T-cell (primary cell): Measurements from ENCODE around the gene UCHL1. TPM values are rescaled to one million over a fixed set of nuclear protein-coding genes. Genes with fewer than 3 reads are reported as not detected.
A peak's percentile ranks its signal among the peaks of the same experiment; 100 is the strongest.

ENCODE experiments used
- ATAC-seq, 4 experiments: fragments of 200-7000 bp in 3 of 4; fragments of 150-1000 bp in 1 of 4; cut with Tn5 transposase; replicated peaks in 1 of 4; 1 replicate in 3 of 4; 2 replicates in 1 of 4; pipeline ENCODE4 v1.10.0; 2021; ENCODE audit warnings: moderate library complexity in 3 of 4, mild to moderate bottlenecking in 2 of 4, moderate number of reproducible peaks in 1 of 4
- CTCF ChIA-PET, 2 donors: fragments of 300-600 bp; sonication (Branson Sonifier 250); formaldehyde crosslinking; loops; one replicate each; lab custom pipeline; 2022; ENCODE audit warnings: antibody characterized with exemption in 2 of 2; lab: Charles Lee
- POLR2A ChIA-PET, 2 donors: fragments of 300-600 bp; sonication (Branson Sonifier 250); formaldehyde crosslinking; loops; one replicate each; lab custom pipeline; 2022; ENCODE audit warnings: antibody characterized with exemption in 2 of 2; lab: Charles Lee
- DNase-seq, 35 experiments: peaks; one replicate each; pipeline versions ENCODE4 v3.0.0 to v3.0.0-alpha.2; 2013 to 2023
- H3K27ac ChIP-seq: one replicate; pipeline ENCODE4 v1.5.1; 2013; ENCODE audit warnings: low read length
- H3K27me3 ChIP-seq, 2 experiments: replicated peaks in 1 of 2; 1 replicate in 1 of 2; 2 replicates in 1 of 2; pipeline versions ENCODE4 v1.6.1 to v1.7.0; 2013; ENCODE audit warnings: low read length in 1 of 2, mixed read lengths in 1 of 2; ENCODE audit not compliant: control insufficient read depth in 2 of 2, insufficient read depth in 2 of 2; ENCODE audit errors: extremely low read depth in 1 of 2
- H3K36me3 ChIP-seq, 2 donors: 1 replicate in 1 of 2; 2 replicates in 1 of 2; pipeline versions ENCODE4 v1.6.1 to v1.7.0; 2013; ENCODE audit warnings: low read length in 1 of 2; ENCODE audit not compliant: control insufficient read depth in 2 of 2, insufficient read depth in 1 of 2; ENCODE audit errors: extremely low read depth in 1 of 2
- H3K4me1 ChIP-seq, 2 experiments: 1 replicate in 1 of 2; 2 replicates in 1 of 2; pipeline versions ENCODE4 v1.6.1 to v1.7.0; 2013; ENCODE audit warnings: low read length in 2 of 2, mixed read lengths in 1 of 2; ENCODE audit not compliant: insufficient read depth in 2 of 2, control insufficient read depth in 1 of 2; ENCODE audit errors: extremely low read depth in 1 of 2
- H3K4me3 ChIP-seq, 2 donors: 1 replicate in 1 of 2; 2 replicates in 1 of 2; pipeline versions ENCODE4 v1.5.1 to v1.7.0; 2013; ENCODE audit warnings: mild to moderate bottlenecking in 2 of 2, low read length in 1 of 2, moderate library complexity in 1 of 2; ENCODE audit not compliant: control insufficient read depth in 1 of 2; ENCODE audit errors: extremely low read depth in 1 of 2
- H3K9me3 ChIP-seq: 2 replicates; pipeline ENCODE4 v1.7.0; 2013
- H3K27ac Mint-ChIP-seq, 2 donors: one replicate each; pipeline ENCODE4 v1.8.0; 2020 to 2021; ENCODE audit warnings: mild to moderate bottlenecking in 2 of 2, mixed read lengths in 2 of 2
- H3K27me3 Mint-ChIP-seq, 2 donors: one replicate each; pipeline ENCODE4 v1.8.0; 2021 to 2022; ENCODE audit warnings: mixed read lengths in 2 of 2
- H3K36me3 Mint-ChIP-seq: one replicate; pipeline ENCODE4 v1.8.0; 2021; ENCODE audit warnings: mixed read lengths
- H3K4me1 Mint-ChIP-seq, 3 donors: one replicate each; pipeline ENCODE4 v1.8.0; 2020 to 2022; ENCODE audit warnings: mixed read lengths in 3 of 3, mild to moderate bottlenecking in 1 of 3
- H3K4me3 Mint-ChIP-seq, 3 donors: one replicate each; pipeline ENCODE4 v1.8.0; 2020 to 2022; ENCODE audit warnings: mild to moderate bottlenecking in 3 of 3, mixed read lengths in 3 of 3, moderate library complexity in 3 of 3
- H3K9me3 Mint-ChIP-seq, 3 donors: one replicate each; pipeline ENCODE4 v1.8.0; 2020 to 2022; ENCODE audit warnings: mixed read lengths in 3 of 3
- WGBS: methylation state at CpG from one replicate; pipeline ENCODE4 v1.1.5; 2013; ENCODE audit warnings: missing lambda C conversion rate; ENCODE audit not compliant: insufficient coverage; 5-methylcytosine and 5-hydroxymethylcytosine counted together
- total RNA-seq, 35 experiments: library from RNA in 6 of 35; stranded (reverse) in 6 of 35; fragments of 120-200 nt in 1 of 35; gene quantifications; one replicate each; pipeline versions ENCODE4 v1.2.1 to v1.2.4 and lab custom pipeline; 2013 to 2026

The UCHL1 gene
- total RNA-seq, 5 donors from 2014 or later (not counting 1 experiment from before 2014, with no cell fraction given) = 1.2 to 2.1 (median 1.6) TPM; not detected in 2

DNA sequence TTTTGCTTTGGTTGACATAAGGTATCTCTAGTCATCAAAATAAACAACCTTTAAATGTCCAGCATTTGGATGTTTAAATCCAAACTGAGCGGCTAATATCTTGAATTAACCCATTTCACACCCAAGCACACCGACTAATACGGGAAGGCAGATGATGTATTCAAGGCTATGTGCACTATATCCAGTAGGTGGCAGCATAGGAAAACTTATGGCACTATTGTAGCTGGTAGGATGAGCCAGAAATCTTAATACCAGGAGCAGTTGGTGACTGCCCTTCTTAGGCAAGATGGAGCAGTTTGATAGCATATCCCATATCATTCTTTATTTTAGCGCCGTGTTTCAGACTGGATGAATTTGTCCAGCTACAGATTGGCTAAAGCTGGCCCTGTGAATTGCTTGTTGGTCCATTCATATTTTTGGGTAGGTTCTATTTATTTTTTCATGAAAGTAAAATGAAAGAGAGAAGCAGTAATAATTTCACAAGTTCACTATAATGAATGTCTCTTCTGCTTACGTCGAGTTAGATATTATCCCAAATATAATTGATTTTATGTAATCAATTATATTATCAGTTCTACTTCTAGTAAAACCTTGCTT, 24.4 kb downstream of the UCHL1 start:
- ChIA-PET CTCF (interaction anchor here (0.6 to 2.1 kb wide), 8 partner anchors 7 to 1478 kb away, joined by 3 to 12 read pairs (median 4); no protein-coding TSS in a partner anchor), POLR2A (no interaction called here)
- no peak overlapping the region for H3K27ac ChIP-seq
- H3K4me1 ChIP-seq = no peaks in the 10 kb centered on the region
- WGBS = no CpG with 5 or more reads among the region's 7 CpGs
- ATAC-seq (peak in 3 of 4 experiments; percentile 52 to 67 (median 64)), DNase-seq (peak in 8 of 35 experiments; percentile 3 to 67 (median 15))
- Mint-ChIP-seq H3K27me3 (peaks cover 13 to 16% of the 10 kb centered on the region in 2 donors), H3K4me1 (no peaks in the 10 kb centered on the region), H3K4me3 (no peak overlapping the region), H3K27ac (no peak overlapping the region), H3K36me3 (no peaks in the 10 kb centered on the region), H3K9me3 (no peaks in the 10 kb centered on the region)
- peaks cover 0 to 3% of the 10 kb centered on the region in 2 experiments for H3K27me3 ChIP-seq
- no peaks in the 10 kb centered on the region for H3K9me3 ChIP-seq
- H3K36me3 ChIP-seq = no peaks in the 10 kb centered on the region
- H3K4me3 ChIP-seq = no peak overlapping the region

DNA sequence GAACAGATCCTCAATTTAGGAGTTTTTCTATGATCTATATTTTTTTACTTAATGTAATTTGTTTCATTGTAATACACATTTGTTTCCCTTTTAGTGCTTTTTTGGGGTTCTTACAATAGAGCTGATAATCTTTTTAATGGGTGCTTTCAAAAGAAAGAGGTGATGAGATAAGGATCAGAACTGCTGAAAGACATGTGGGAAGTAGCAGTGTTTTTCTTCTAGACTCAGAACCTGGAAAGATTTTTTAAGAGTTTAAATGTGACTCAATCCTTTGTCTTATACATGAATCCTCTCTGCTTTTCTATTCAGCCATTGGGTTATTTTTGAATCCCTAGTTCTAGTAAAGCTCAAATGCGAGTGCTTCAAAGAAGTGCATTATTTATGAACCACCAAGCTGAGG, 25.6 kb downstream of the UCHL1 start:
- H3K9me3 ChIP-seq = no peaks in the 10 kb centered on the region
- ChIA-PET POLR2A (no interaction called here), CTCF (interaction anchor here (0.6 to 2.1 kb wide), 4 partner anchors 12 to 620 kb away, joined by 3 to 12 read pairs (median 6); no protein-coding TSS in a partner anchor)
- Mint-ChIP-seq H3K4me1 (no peaks in the 10 kb centered on the region), H3K36me3 (no peaks in the 10 kb centered on the region), H3K9me3 (no peaks in the 10 kb centered on the region), H3K27me3 (peaks cover 13 to 14% of the 10 kb centered on the region in 2 donors), H3K27ac (no peak overlapping the region), H3K4me3 (no peak overlapping the region)
- H3K4me1 ChIP-seq = no peaks in the 10 kb centered on the region
- H3K4me3 ChIP-seq = no peak overlapping the region
- DNase-seq (no peak), ATAC-seq (no peak)
- H3K27ac ChIP-seq = no peak overlapping the region
- no CpG with 5 or more reads among the region's 1 CpG for WGBS
- H3K27me3 ChIP-seq = peaks cover 0 to 3% of the 10 kb centered on the region in 2 experiments
- H3K36me3 ChIP-seq = no peaks in the 10 kb centered on the region

DNA sequence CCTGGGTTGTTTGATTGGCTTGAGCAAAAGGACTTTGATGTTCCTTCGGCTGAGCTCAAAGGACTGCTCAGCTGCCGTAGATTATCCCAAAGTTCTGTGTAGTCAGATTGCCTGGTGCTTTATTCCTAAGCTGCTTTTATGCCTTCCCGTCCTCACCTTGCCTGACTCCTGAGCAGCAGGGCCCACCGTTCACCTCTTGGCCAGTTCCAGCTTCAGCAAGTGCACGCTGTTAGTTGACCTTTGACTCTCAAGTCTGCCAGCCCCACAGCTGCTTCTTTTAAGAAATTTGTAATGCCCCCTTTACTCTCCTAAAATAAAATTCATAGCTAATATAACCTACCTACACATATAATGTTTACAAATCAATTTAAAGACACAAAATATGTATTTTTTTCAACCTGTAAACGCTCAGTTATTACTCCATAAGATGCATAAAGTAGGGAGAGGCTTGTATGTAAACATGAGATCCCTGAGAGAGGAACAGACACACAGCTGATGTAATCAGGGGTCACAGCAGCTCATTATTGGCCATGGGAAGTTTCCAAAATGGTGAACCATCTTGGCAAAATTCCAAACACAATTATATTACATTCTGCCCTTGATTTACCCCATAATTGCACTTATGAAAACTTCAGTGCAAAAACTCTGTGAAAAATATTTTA, 28.6 kb downstream of the UCHL1 start:
- 78% methylated on average over 4 of the region's 6 CpGs for WGBS

DNA sequence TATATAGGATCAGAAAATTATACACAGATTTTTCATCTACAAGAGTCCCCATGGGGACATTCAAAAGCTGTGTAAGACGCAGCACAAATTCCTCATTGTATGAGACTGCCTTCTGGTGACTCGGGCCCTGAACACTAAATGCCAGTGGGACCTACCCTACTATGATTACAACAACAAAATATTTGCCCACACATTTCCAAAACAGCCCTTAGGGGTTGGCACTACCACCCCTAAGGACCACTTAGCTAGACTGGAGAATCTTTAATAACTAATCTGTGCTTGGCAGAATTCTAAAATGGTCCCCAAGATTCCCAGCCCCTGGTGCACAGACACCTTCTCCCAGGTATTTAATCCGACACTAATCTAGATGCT, 29.1 kb downstream of the UCHL1 start:
- H3K27me3 ChIP-seq = peaks cover 0 to 13% of the 10 kb centered on the region in 2 experiments
- H3K9me3 Mint-ChIP-seq = no peaks in the 10 kb centered on the region
- H3K36me3 Mint-ChIP-seq = no peaks in the 10 kb centered on the region
- DNase-seq = no peak
- ATAC-seq = no peak
- WGBS = 51% methylated on average over 2 of the region's 3 CpGs
- no peaks in the 10 kb centered on the region for H3K36me3 ChIP-seq
- H3K4me3 Mint-ChIP-seq = no peak overlapping the region
- H3K4me3 ChIP-seq = no peak overlapping the region
- no peaks in the 10 kb centered on the region for H3K4me1 ChIP-seq
- H3K27ac Mint-ChIP-seq = no peak overlapping the region
- no peaks in the 10 kb centered on the region for H3K9me3 ChIP-seq
- no peak overlapping the region for H3K27ac ChIP-seq
- peaks cover 4 to 7% of the 10 kb centered on the region in 2 donors for H3K27me3 Mint-ChIP-seq
- CTCF ChIA-PET = no interaction called here
- no peaks in the 10 kb centered on the region for H3K4me1 Mint-ChIP-seq
- POLR2A ChIA-PET = no interaction called here

More for the DNA sequence above, 28.6 kb downstream of the UCHL1 start:
- Histone ChIP-seq H3K4me1 (no peaks in the 10 kb centered on the region), H3K27me3 (peaks cover 0 to 13% of the 10 kb centered on the region in 2 experiments), H3K4me3 (no peak overlapping the region), H3K9me3 (no peaks in the 10 kb centered on the region), H3K27ac (no peak overlapping the region), H3K36me3 (no peaks in the 10 kb centered on the region)
- no peak overlapping the region for H3K27ac Mint-ChIP-seq
- H3K36me3 Mint-ChIP-seq = no peaks in the 10 kb centered on the region
- CTCF ChIA-PET = no interaction called here
- H3K9me3 Mint-ChIP-seq = no peaks in the 10 kb centered on the region
- H3K27me3 Mint-ChIP-seq = peaks cover 8 to 11% of the 10 kb centered on the region in 2 donors
- POLR2A ChIA-PET = no interaction called here
- DNase-seq (no peak), ATAC-seq (no peak)
- no peak overlapping the region for H3K4me3 Mint-ChIP-seq
- no peaks in the 10 kb centered on the region for H3K4me1 Mint-ChIP-seq

DNA sequence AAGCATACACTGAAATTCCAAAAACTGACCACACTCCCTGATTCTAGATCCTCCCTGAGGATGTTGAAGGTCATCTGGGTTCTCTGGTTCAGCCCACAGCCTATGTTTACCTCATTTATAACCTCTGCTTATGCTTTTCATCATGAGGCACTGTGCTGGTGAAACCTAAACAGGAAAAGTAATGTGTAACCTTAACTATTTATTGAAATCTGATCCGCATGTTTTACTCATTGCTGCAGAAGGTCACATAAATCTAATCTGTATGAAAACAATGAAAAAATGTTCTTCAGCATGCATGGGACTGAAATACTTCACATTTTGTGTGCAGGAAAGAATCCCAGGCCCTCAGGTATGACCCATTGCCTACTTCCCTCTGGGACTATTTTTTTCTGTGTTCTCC, 30.3 kb downstream of the UCHL1 start:
- H3K9me3 Mint-ChIP-seq = no peaks in the 10 kb centered on the region
- no CpG with 5 or more reads among the region's 1 CpG for WGBS
- no peaks in the 10 kb centered on the region for H3K4me1 Mint-ChIP-seq

DNA sequence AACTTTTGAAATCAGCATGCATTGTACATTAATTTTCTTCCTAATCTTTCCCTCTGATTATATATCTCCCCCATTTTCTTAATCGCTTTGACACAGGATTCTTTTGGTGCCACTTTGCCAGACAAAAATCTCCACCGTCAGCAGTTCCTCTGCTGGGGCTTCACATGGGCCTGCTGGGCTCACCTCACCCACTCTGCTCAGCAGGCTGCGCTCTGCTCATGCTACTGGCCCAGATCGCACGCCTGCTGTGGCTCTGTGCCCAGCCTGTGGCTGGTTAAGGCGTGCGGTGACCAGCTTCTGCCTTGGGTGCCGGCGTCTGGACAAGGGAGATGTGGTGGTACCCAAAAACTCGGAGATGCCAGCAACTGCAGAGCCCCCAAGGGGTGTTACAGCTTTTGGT, 31.1 kb downstream of the UCHL1 start:
- Mint-ChIP-seq H3K9me3 (no peaks in the 10 kb centered on the region), H3K4me1 (no peaks in the 10 kb centered on the region), H3K27me3 (peaks cover 4 to 7% of the 10 kb centered on the region in 2 donors), H3K36me3 (no peaks in the 10 kb centered on the region), H3K27ac (no peak overlapping the region), H3K4me3 (no peak overlapping the region)
- Histone ChIP-seq H3K4me1 (no peaks in the 10 kb centered on the region), H3K4me3 (no peak overlapping the region), H3K9me3 (no peaks in the 10 kb centered on the region), H3K36me3 (no peaks in the 10 kb centered on the region), H3K27ac (no peak overlapping the region), H3K27me3 (peaks cover 0 to 13% of the 10 kb centered on the region in 2 experiments)
- ChIA-PET POLR2A (no interaction called here), CTCF (interaction anchor here in 1 of 2 donors (1.4 kb wide), 1 partner anchor 7 kb away, joined by 3 read pairs; no protein-coding TSS in a partner anchor)
- no peak for ATAC-seq
- DNase-seq = no peak
- 85% methylated on average over 9 of the region's 10 CpGs for WGBS

More for the DNA sequence above, 30.3 kb downstream of the UCHL1 start:
- no peaks in the 10 kb centered on the region for H3K36me3 ChIP-seq
- no peaks in the 10 kb centered on the region for H3K36me3 Mint-ChIP-seq
- no peak overlapping the region for H3K4me3 ChIP-seq
- H3K27ac Mint-ChIP-seq = no peak overlapping the region
- CTCF ChIA-PET = interaction anchor here in 1 of 2 donors (0.6 kb wide), 1 partner anchor 602 kb away, joined by 3 read pairs; no protein-coding TSS in a partner anchor
- peaks cover 4 to 7% of the 10 kb centered on the region in 2 donors for H3K27me3 Mint-ChIP-seq
- H3K4me3 Mint-ChIP-seq = no peak overlapping the region
- H3K27ac ChIP-seq = no peak overlapping the region
- no peaks in the 10 kb centered on the region for H3K4me1 ChIP-seq
- ATAC-seq (no peak), DNase-seq (no peak)
- peaks cover 0 to 13% of the 10 kb centered on the region in 2 experiments for H3K27me3 ChIP-seq
- H3K9me3 ChIP-seq = no peaks in the 10 kb centered on the region
- POLR2A ChIA-PET = no interaction called here
